ENCODE data around the gene ACAN. TPM values are rescaled to one million over a fixed set of nuclear protein-coding genes. Genes with fewer than 3 reads are reported as not detected.

The ACAN gene
- total and polyA plus RNA-seq, 10 of the 15 experiments (the other 5 are each of a cell fraction or from before 2014, with no cell fraction given) = not detected

GRCh38 chr15:88764448-88764847 lies 38.8 kb upstream of the ACAN start:
- no peaks in the 10 kb centered on the region for H3K4me1 ChIP-seq (ENCODE audit: control insufficient read depth, insufficient read depth, low read length)
- CTCF ChIA-PET = no interaction called here
- RAD21 ChIA-PET (ENCODE audit: unreplicated experiment) = no interaction called here
- in situ Hi-C loops (cut with MboI) (no loop called here), intact Hi-C loops (cut with micrococcal nuclease; ENCODE audit: unreplicated experiment) (no loop called here)
- no peak overlapping the region for H2AFZ ChIP-seq (ENCODE audit: control insufficient read depth, low read depth, low read length)
- H3K79me2 ChIP-seq (ENCODE audit: control insufficient read depth, insufficient read depth, low read length) = no peaks in the 10 kb centered on the region
- BruUV-seq (replicated peaks) = no TSS peak
- ATAC-seq (no peak), DNase-seq (ENCODE audit: low read depth, low spot score) (no peak), FAIRE-seq (no peak)
- no peaks in the 10 kb centered on the region for H3K9me3 ChIP-seq (replicated peaks; ENCODE audit: control insufficient read depth, insufficient read depth, low read length)
- WGBS (ENCODE audit: insufficient coverage, insufficient replicate concordance, low lambda C conversion rate, missing lambda C conversion rate) = 61% methylated on average over 1 of the region's 1 CpG
- no peak for TF ChIP-seq IKZF1 (conservative IDR thresholded peaks at IDR 0.05)
- no peaks in the 10 kb centered on the region; a peak in 2 of 4 replicates for H3K27me3 ChIP-seq (replicated peaks in 1 of 2; ENCODE audit: control insufficient read depth in 2 of 2, insufficient read depth in 2 of 2, low read length in 1 of 2)
- SMC1A ChIA-PET (ENCODE audit: uncharacterized antibody, unreplicated experiment) = no interaction called here
- POLR2A ChIA-PET = no interaction called here
- H3K27ac ChIP-seq (ENCODE audit: control insufficient read depth, insufficient read depth) = no peak overlapping the region
- H3K4me2 ChIP-seq (ENCODE audit: control insufficient read depth, insufficient read depth) = no peak overlapping the region
- no peaks in the 10 kb centered on the region for H3K36me3 ChIP-seq (ENCODE audit: control insufficient read depth in 2 of 2, insufficient read depth in 2 of 2, low read length in 1 of 2)
- no peak overlapping the region for H3K9ac ChIP-seq (ENCODE audit: control insufficient read depth, insufficient read depth, low read length)
- H3K4me3 ChIP-seq = no peak overlapping the region
- no peaks in the 10 kb centered on the region for H4K20me1 ChIP-seq (ENCODE audit: control insufficient read depth, insufficient read depth)

GRCh38 chr15:88765212-88765611 lies 38.0 kb upstream of the ACAN start:
- Histone ChIP-seq H4K20me1 (ENCODE audit: control insufficient read depth, insufficient read depth) (no peaks in the 10 kb centered on the region), H2AFZ (ENCODE audit: control insufficient read depth, low read depth, low read length) (no peak overlapping the region), H3K9ac (ENCODE audit: control insufficient read depth, insufficient read depth, low read length) (no peak overlapping the region), H3K36me3 (ENCODE audit: control insufficient read depth in 2 of 2, insufficient read depth in 2 of 2, low read length in 1 of 2) (no peaks in the 10 kb centered on the region), H3K79me2 (ENCODE audit: control insufficient read depth, insufficient read depth, low read length) (no peaks in the 10 kb centered on the region), H3K27me3 (replicated peaks in 1 of 2; ENCODE audit: control insufficient read depth in 2 of 2, insufficient read depth in 2 of 2, low read length in 1 of 2) (no peaks in the 10 kb centered on the region; a peak in 2 of 4 replicates), H3K4me3 (no peak overlapping the region), H3K4me1 (ENCODE audit: control insufficient read depth, insufficient read depth, low read length) (no peaks in the 10 kb centered on the region), H3K9me3 (replicated peaks; ENCODE audit: control insufficient read depth, insufficient read depth, low read length) (no peaks in the 10 kb centered on the region; the same call in 2 of the 3 replicates), H3K27ac (ENCODE audit: control insufficient read depth, insufficient read depth) (no peak overlapping the region), H3K4me2 (ENCODE audit: control insufficient read depth, insufficient read depth) (no peak overlapping the region)
- FAIRE-seq (no peak), DNase-seq (ENCODE audit: low read depth, low spot score) (no peak), ATAC-seq (no peak)
- intact Hi-C loops (cut with micrococcal nuclease; ENCODE audit: unreplicated experiment) = no loop called here
- POLR2A ChIA-PET = no interaction called here
- SMC1A ChIA-PET (ENCODE audit: uncharacterized antibody, unreplicated experiment) = no interaction called here
- in situ Hi-C loops (cut with MboI) = no loop called here
- BruUV-seq (replicated peaks) = no TSS peak
- RAD21 ChIA-PET (ENCODE audit: unreplicated experiment) = no interaction called here
- CTCF ChIA-PET = no interaction called here
- 4% methylated on average over 2 of the region's 2 CpGs for WGBS (ENCODE audit: insufficient coverage, insufficient replicate concordance, low lambda C conversion rate, missing lambda C conversion rate)
- TF ChIP-seq ZNF217 (IDR thresholded peaks at IDR 0.05) (no peak), BHLHE40 (IDR thresholded peaks at IDR 0.05; ENCODE audit: borderline replicate concordance in 1 of 2, low read depth in 2 of 2, low read length in 1 of 2) (no peak), BMI1 (IDR thresholded peaks at IDR 0.05; ENCODE audit: borderline replicate concordance) (no peak)

All from GM12878 (cell line).